HG02678 (cell line): ENCODE results near the gene MOSPD3.
"Not testable (repeated sequence)": the region's sequence is repeated elsewhere in the genome, so short reads cannot be mapped to it uniquely, and the experiment has no call there.

ENCODE experiments used
- ATAC-seq: cut with Tn5 transposase; IDR thresholded peaks from one replicate; pipeline ENCODE4 v1.9.1; 2021; ENCODE audit warnings: mild to moderate bottlenecking, moderate library complexity; ENCODE audit not compliant: unreplicated experiment

MOSPD3 gene

GRCh38 chr7:100662194-100662776 lies 49.9 kb downstream of the MOSPD3 start:
- ATAC-seq, result not testable (repeated sequence)
